ENCODE data around the gene ANXA4.

DNA sequence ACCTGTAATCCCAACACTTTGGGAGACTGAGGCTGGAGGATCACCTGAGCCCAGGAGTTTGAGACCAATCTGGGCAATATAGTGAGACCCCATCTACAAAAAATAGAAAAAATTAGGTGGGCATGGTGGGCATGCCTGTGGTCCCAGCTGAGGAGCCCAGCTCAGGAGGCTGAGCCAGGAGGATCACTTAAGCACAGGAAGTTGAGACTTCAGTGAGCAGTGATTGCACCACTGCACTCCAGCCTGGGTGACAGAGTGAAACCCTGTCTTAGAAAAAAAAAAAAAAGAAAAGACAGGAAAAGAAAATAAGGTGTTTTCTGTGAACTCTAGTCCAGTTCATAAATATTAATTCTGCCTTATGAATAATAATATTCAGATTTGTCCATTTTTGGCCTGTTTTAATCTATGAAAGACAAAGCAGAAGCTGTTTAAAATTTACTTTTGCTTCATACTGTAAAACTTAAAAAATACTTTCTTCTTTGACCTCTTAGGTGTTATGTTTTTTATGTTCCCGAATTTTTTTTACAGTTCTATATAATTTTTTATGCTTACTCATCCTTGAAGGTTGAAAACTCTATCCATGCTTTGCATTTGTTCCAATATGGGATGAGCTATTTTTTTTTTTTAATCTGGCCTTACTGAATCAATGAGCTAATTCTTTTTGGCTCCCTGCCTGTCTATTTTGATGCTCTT, 8.4 kb upstream of the ANXA4 start:
- TF ChIP-seq, protein P1, sequence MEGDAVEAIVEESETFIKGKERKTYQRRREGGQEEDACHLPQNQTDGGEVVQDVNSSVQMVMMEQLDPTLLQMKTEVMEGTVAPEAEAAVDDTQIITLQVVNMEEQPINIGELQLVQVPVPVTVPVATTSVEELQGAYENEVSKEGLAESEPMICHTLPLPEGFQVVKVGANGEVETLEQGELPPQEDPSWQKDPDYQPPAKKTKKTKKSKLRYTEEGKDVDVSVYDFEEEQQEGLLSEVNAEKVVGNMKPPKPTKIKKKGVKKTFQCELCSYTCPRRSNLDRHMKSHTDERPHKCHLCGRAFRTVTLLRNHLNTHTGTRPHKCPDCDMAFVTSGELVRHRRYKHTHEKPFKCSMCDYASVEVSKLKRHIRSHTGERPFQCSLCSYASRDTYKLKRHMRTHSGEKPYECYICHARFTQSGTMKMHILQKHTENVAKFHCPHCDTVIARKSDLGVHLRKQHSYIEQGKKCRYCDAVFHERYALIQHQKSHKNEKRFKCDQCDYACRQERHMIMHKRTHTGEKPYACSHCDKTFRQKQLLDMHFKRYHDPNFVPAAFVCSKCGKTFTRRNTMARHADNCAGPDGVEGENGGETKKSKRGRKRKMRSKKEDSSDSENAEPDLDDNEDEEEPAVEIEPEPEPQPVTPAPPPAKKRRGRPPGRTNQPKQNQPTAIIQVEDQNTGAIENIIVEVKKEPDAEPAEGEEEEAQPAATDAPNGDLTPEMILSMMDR (IDR thresholded peaks at IDR 0.05): no peak
- no peak for TF ChIP-seq POLR2A (IDR thresholded peaks at IDR 0.05)

Data from tibial nerve (tissue), 3 donors.